Neural progenitor cell (in vitro differentiated cells): Measurements from ENCODE around the gene ING5. TPM values are rescaled to one million over a fixed set of nuclear protein-coding genes. Genes with fewer than 3 reads are reported as not detected.
"Not testable (repeated sequence)": the region's sequence is repeated elsewhere in the genome, so short reads cannot be mapped to it uniquely, and the experiment has no call there.

Experiments
- DNase-seq: peaks from one replicate; pipeline ENCODE4 v3.0.0-alpha.2; 2016; ENCODE audit warnings: low spot score
- H2AFZ ChIP-seq: fragments of 200-600 bp; sonication (generic); replicated peaks from 2 replicates; pipeline ENCODE4 v1.6.1; 2016; ENCODE audit warnings: antibody characterized with exemption
- H3F3A ChIP-seq: fragments of 200-600 bp; sonication (generic); 2 replicates; pipeline ENCODE4 v1.6.1; 2016; ENCODE audit warnings: antibody characterized with exemption, low read depth
- H3K27ac ChIP-seq: fragments of 200-600 bp; sonication (generic); 2 replicates; pipeline ENCODE4 v1.5.1; 2016; ENCODE audit warnings: mild to moderate bottlenecking
- H3K27me3 ChIP-seq: fragments of 200-600 bp; sonication (generic); 2 replicates; pipeline ENCODE4 v1.6.1; 2016; ENCODE audit warnings: mild to moderate bottlenecking, moderate library complexity
- H3K36me3 ChIP-seq: fragments of 200-600 bp; sonication (generic); 2 replicates; pipeline ENCODE4 v1.5.1; 2016
- H3K4me1 ChIP-seq: fragments of 200-600 bp; sonication (generic); 2 replicates; pipeline ENCODE4 v1.6.1; 2016; ENCODE audit warnings: mixed run types
- H3K4me2 ChIP-seq: fragments of 200-600 bp; sonication (generic); 2 replicates; pipeline ENCODE4 v1.6.1; 2016
- H3K4me3 ChIP-seq: fragments of 200-600 bp; sonication (generic); 2 replicates; pipeline ENCODE4 v1.5.1; 2016
- H3K79me2 ChIP-seq: fragments of 200-600 bp; sonication (generic); 2 replicates; pipeline ENCODE4 v1.6.1; 2016; ENCODE audit warnings: low read depth
- H3K9ac ChIP-seq: fragments of 200-600 bp; sonication (generic); 2 replicates; pipeline ENCODE4 v1.6.1; 2016
- H3K9me3 ChIP-seq: fragments of 200-600 bp; sonication (generic); 2 replicates; pipeline ENCODE4 v1.5.1; 2016; ENCODE audit warnings: low read depth
- H4K20me1 ChIP-seq: fragments of 200-600 bp; sonication (generic); 2 replicates; pipeline ENCODE4 v1.6.1; 2016; ENCODE audit warnings: low read depth
- H3K27ac Mint-ChIP-seq: 3 replicates; pipeline ENCODE4 v1.8.0; 2021; ENCODE audit warnings: mixed read lengths
- H3K27me3 Mint-ChIP-seq: 2 replicates; pipeline ENCODE4 v1.8.0; 2022; ENCODE audit warnings: low read depth, mild to moderate bottlenecking, inconsistent platforms, moderate library complexity, mixed read lengths; ENCODE audit not compliant: insufficient read depth
- H3K36me3 Mint-ChIP-seq: 3 replicates; pipeline ENCODE4 v1.8.0; 2021; ENCODE audit warnings: mixed read lengths
- H3K4me1 Mint-ChIP-seq: 3 replicates; pipeline ENCODE4 v1.8.0; 2021; ENCODE audit warnings: mixed read lengths
- H3K4me3 Mint-ChIP-seq: 3 replicates; pipeline ENCODE4 v1.8.0; 2021; ENCODE audit warnings: mild to moderate bottlenecking, moderate library complexity, mixed read lengths
- H3K9me3 Mint-ChIP-seq: 3 replicates; pipeline ENCODE4 v1.8.0; 2020; ENCODE audit warnings: mixed read lengths
- EZH2 ChIP-seq: fragments of 200-600 bp; sonication (generic); IDR thresholded peaks from 2 replicates; pipeline ENCODE4 v1.6.1; 2017; ENCODE audit warnings: antibody characterized with exemption, mild to moderate bottlenecking, moderate library complexity
- EZH2phosphoT487 ChIP-seq: fragments of 200-600 bp; sonication (generic); IDR thresholded peaks from 2 replicates; pipeline ENCODE4 v1.6.1; 2017; ENCODE audit warnings: antibody characterized with exemption
- total RNA-seq: library from RNA; depleted of rRNA; stranded (reverse); fragments of >200 nt; gene quantifications from 2 replicates; pipeline ENCODE4 v1.2.3, GENCODE V29; 2015; ENCODE audit warnings: low replicate concordance
- TF ChIP-seq, protein P1 (sequence below): fragments of 200-600 bp; sonication (generic); IDR thresholded peaks from 2 replicates; pipeline ENCODE4 v1.5.1; 2017; ENCODE audit warnings: antibody characterized with exemption, mild to moderate bottlenecking

ING5 gene
- total RNA-seq, 1 donor from 2014 or later: 38.2 TPM

DNA sequence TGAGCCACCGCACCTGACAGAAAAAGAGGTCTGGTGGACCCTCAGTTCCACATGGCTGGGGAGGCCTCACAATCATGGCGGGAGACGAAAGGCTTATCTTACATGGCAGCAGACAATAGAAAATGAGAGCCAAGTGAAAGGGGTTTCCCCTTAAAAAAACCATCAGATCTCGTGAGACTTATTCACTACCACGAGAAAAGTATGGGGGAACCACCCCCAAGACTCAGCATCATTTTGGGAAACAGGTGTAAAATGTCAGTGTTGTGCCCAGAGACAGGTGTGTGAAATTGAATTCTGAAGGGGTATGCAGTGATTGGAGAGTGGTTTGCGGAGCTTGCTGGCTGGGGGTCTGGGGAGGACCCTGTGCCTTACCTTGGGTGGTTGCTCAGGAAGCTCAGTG, 28.0 kb downstream of the ING5 start:
- no peaks in the 10 kb centered on the region for H3K79me2 ChIP-seq
- H3K4me3 ChIP-seq: no peak overlapping the region
- H3K27ac ChIP-seq: no peak overlapping the region
- H3K4me2 ChIP-seq: no peak overlapping the region
- H3K9me3 Mint-ChIP-seq: peaks cover 3% of the 10 kb centered on the region
- H2AFZ ChIP-seq: no peak overlapping the region
- no peak overlapping the region for H3K4me3 Mint-ChIP-seq
- no peaks in the 10 kb centered on the region for H4K20me1 ChIP-seq
- H3K27ac Mint-ChIP-seq: no peak overlapping the region
- H3K9ac ChIP-seq: no peak overlapping the region
- H3K4me1 Mint-ChIP-seq: peaks cover 3% of the 10 kb centered on the region
- no peaks in the 10 kb centered on the region for H3K36me3 ChIP-seq
- TF ChIP-seq, protein P1, sequence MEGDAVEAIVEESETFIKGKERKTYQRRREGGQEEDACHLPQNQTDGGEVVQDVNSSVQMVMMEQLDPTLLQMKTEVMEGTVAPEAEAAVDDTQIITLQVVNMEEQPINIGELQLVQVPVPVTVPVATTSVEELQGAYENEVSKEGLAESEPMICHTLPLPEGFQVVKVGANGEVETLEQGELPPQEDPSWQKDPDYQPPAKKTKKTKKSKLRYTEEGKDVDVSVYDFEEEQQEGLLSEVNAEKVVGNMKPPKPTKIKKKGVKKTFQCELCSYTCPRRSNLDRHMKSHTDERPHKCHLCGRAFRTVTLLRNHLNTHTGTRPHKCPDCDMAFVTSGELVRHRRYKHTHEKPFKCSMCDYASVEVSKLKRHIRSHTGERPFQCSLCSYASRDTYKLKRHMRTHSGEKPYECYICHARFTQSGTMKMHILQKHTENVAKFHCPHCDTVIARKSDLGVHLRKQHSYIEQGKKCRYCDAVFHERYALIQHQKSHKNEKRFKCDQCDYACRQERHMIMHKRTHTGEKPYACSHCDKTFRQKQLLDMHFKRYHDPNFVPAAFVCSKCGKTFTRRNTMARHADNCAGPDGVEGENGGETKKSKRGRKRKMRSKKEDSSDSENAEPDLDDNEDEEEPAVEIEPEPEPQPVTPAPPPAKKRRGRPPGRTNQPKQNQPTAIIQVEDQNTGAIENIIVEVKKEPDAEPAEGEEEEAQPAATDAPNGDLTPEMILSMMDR: no peak
- TF ChIP-seq EZH2phosphoT487 (no peak), EZH2 (no peak)
- H3K27me3 Mint-ChIP-seq: no peaks in the 10 kb centered on the region
- DNase-seq: no peak
- H3K4me1 ChIP-seq: no peaks in the 10 kb centered on the region
- no peaks in the 10 kb centered on the region for H3F3A ChIP-seq
- no peaks in the 10 kb centered on the region for H3K9me3 ChIP-seq
- peaks cover 8% of the 10 kb centered on the region for H3K36me3 Mint-ChIP-seq
- H3K27me3 ChIP-seq: no peaks in the 10 kb centered on the region

DNA sequence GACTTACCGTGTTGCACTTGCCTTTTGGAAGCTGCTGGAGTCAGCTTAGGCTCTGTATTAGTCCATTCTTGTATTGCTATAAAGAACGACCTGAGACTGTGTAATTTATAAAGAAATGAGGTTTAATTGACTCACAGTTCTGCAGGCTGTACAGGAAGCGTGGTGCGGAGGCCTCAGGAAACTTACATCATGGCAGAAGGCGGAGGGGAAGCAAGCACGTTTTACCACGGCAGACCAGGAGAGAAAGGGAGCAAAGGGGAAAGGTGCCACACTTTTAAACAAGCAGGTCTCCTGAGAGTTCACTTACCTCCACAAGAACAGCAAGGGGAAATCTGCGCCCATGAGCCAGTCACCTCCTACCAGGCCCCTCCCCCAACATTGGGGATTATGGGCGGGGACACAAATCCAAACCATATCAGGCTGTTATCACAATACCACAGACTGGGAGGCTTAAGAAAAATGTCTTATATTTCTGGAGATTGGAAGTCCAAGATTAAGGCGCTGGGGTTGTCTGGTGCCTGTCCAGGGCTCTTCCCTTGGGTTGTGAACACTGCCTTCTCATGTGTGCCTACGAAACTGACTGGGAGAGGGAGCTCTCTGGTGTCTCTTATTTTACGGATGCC, 28.9 kb downstream of the ING5 start:
- H3K36me3 Mint-ChIP-seq: peaks cover 3% of the 10 kb centered on the region
- Histone ChIP-seq H3K4me3 (no peak overlapping the region), H3K36me3 (no peaks in the 10 kb centered on the region), H3F3A (no peaks in the 10 kb centered on the region), H3K79me2 (no peaks in the 10 kb centered on the region), H3K4me2 (no peak overlapping the region), H2AFZ (no peak overlapping the region), H3K9ac (no peak overlapping the region), H3K27me3 (no peaks in the 10 kb centered on the region), H3K9me3 (no peaks in the 10 kb centered on the region), H3K4me1 (no peaks in the 10 kb centered on the region), H4K20me1 (peaks cover 3% of the 10 kb centered on the region), H3K27ac (no peak overlapping the region)
- H3K9me3 Mint-ChIP-seq: peaks cover 3% of the 10 kb centered on the region
- H3K4me3 Mint-ChIP-seq: no peak overlapping the region
- no peaks in the 10 kb centered on the region for H3K27me3 Mint-ChIP-seq
- TF ChIP-seq EZH2 (no peak), EZH2phosphoT487 (no peak)
- TF ChIP-seq, protein P1: no peak
- peaks cover 3% of the 10 kb centered on the region for H3K4me1 Mint-ChIP-seq
- no peak overlapping the region for H3K27ac Mint-ChIP-seq
- no peak for DNase-seq

DNA sequence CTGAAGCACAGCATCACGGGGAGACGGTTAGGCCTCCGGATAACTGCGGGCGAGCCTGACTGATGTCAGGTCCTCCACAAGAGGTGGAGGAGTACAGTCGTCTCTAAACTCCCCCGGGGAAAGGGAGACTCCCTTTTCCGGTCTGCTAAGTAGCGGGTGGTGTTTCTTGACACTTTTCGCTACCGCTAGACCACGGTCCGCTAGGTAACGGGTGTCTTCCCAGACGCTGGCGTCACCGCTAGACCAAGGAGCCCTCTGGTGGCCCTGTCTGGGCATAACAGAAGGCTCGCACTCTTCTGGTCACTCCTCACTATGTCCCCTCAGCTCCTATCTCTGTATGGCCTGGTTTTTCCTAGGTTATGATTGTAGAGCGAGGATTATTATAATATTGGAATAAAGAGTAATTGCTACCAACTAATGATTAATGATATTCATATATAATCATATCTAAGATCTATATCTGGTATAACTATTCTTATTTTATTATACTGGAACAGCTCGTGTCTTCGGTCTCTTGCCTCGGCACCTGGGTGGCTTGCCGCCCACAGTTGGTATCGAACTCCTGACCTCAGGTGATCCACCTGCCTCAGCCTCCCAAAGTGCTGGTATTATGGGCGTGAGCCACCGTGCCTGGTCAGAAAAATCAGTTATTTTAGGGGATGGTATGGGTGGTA, 30.8 kb downstream of the ING5 start:
- H3K4me1 ChIP-seq: not testable (repeated sequence)

More for the DNA sequence above, 30.8 kb downstream of the ING5 start:
- not testable (repeated sequence) for H3K9me3 ChIP-seq, H3K36me3 ChIP-seq, H3K9ac ChIP-seq, H2AFZ ChIP-seq, H3K4me1 Mint-ChIP-seq, H4K20me1 ChIP-seq, H3K27ac Mint-ChIP-seq, H3K27ac ChIP-seq, H3F3A ChIP-seq, H3K27me3 Mint-ChIP-seq, H3K27me3 ChIP-seq, H3K79me2 ChIP-seq, H3K36me3 Mint-ChIP-seq, H3K9me3 Mint-ChIP-seq, H3K4me3 ChIP-seq
- TF ChIP-seq, protein P1: peak; percentile 62
- DNase-seq: peak; percentile 61
- peak overlapping the region; percentile 78 for H3K4me3 Mint-ChIP-seq
- peak overlapping the region; percentile 43 for H3K4me2 ChIP-seq
